Choroid plexus epithelial cell (primary cell): ENCODE measurements around the gene KLHDC10.
A peak's percentile ranks its signal among the peaks of the same experiment; 100 is the strongest.
"Not testable (repeated sequence)": the region's sequence is repeated elsewhere in the genome, so short reads cannot be mapped to it uniquely, and the experiment has no call there.

Source experiments
- DNase-seq: peaks from one replicate; pipeline ENCODE4 v3.0.0-alpha.2; 2010; ENCODE audit warnings: low read depth
- H3K4me3 ChIP-seq: 2 replicates; pipeline ENCODE4 v1.5.1; 2011; ENCODE audit warnings: low read depth, mild to moderate bottlenecking, control low read depth, low read length, moderate library complexity
- CTCF ChIP-seq: conservative IDR thresholded peaks from 2 replicates; pipeline ENCODE4 v1.5.1; 2011; ENCODE audit warnings: low read depth, mild to moderate bottlenecking, control low read depth, inconsistent platforms, low read length, moderate library complexity

KLHDC10 gene

GRCh38 chr7:130143334-130143732, 73.0 kb downstream of the KLHDC10 start:
- H3K4me3 ChIP-seq: no peak overlapping the region
- TF ChIP-seq CTCF: no peak
- DNase-seq: no peak

- H3K4me3 ChIP-seq: no peak overlapping the region
- DNase-seq: no peak
- no peak for TF ChIP-seq CTCF
These were observed 73.6 kb downstream of the KLHDC10 start for GRCh38 chr7:130143986-130144311.

GRCh38 chr7:130144312-130145171, 74.2 kb downstream of the KLHDC10 start:
- DNase-seq: peak; percentile 85
- H3K4me3 ChIP-seq: no peak overlapping the region
- TF ChIP-seq CTCF: no peak

- no peak overlapping the region for H3K4me3 ChIP-seq
- DNase-seq: peak; percentile 44
- peak; percentile 12 for TF ChIP-seq CTCF
These were observed 75.2 kb downstream of the KLHDC10 start for GRCh38 chr7:130145424-130146100.

GRCh38 chr7:130146142-130146541, 75.8 kb downstream of the KLHDC10 start:
- DNase-seq, H3K4me3 ChIP-seq: not testable (repeated sequence)

GRCh38 chr7:130146693-130147405, 76.5 kb downstream of the KLHDC10 start:
- TF ChIP-seq CTCF: no peak
- H3K4me3 ChIP-seq: no peak overlapping the region
- no peak for DNase-seq

- H3K4me3 ChIP-seq: no peak overlapping the region
- TF ChIP-seq CTCF: no peak
These were observed 77.5 kb downstream of the KLHDC10 start for GRCh38 chr7:130147710-130148325.

More at GRCh38 chr7:130147710-130148325, 77.5 kb downstream of the KLHDC10 start:
- DNase-seq: no peak
